Activated T-cell treated with anti-CD3 and anti-CD28 coated beads for 24 hours (primary cell): ENCODE results near the gene APCDD1.

Experiments
- DNase-seq: peaks from one replicate; pipeline ENCODE4 v3.0.0-alpha.2; 2020; ENCODE audit warnings: low read depth

APCDD1 gene

DNA sequence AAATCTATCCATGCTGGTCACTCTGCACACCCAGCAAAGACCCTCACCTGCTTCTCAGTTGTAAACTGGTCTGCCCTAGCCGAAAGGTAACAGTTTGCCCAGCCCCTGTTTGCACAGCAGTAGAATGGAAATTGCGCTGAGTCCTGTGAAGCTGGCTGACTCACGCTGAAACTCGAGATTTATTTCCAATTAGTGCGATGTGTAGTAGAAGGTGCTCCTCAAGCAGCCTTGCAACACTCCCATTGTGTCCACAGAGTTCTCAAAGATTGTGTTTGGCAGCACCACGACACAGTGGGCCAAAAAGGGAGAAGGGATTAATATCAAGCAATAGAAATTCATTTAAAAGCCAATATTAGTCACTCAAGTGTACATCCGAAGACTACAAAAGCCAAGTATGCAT lies 21.7 kb upstream of the APCDD1 start:
- no peak for DNase-seq

DNA sequence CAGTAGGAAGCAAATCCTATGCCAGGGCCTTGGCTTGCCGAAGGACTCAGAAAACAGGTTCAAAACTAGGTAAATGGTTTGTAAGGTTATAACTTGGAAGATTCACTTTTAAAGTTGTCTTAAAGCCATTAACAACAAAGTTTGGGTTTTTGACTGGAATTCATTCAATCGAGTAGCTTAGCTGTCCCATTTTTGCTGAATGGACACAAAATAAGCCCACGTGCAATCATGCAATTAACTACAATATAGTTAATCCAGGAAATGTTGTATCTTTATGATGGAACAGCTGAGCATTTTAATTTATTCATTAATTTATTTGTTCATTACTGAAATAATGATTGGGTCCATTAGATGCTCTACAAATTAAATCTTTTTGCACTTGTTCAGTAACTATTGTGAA lies 18.3 kb upstream of the APCDD1 start:
- no peak for DNase-seq

DNA sequence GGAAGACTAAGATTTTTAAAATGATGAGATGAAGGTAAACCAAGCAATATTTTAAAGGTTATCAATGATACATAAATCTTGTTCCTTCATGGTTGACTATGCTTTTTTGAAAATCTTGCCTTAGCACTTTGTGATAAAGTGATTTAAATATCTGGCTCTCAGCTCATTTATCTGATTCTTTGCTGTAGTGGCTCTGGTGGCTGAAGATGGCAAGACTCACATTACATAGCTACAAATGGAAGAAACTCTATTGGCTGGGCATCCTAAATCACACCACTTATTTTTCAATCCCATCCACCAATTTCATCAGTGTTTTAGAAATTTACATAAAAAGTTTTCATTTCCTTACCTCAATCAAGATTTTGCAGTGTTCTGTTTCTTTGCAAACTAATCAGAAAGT lies 16.6 kb upstream of the APCDD1 start:
- DNase-seq: no peak

DNA sequence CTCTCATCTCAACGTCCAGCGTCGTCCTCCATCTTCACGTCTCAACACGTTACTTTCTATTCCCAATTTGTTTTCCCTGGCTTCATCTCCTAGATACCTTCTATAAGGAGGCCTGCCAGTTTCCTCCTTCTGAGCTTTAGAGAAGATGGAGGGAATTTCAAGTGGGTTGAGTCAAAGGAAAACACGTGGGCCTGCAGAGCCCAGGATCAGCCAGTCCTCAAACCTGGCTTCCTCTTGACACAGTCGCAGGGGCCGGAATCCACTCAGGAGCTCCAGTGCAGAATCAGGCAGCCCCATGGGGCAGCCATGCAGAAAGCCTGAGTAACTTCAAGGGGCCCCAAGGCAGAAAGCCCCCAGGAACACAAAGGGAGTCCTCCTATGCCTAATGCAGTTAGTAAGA lies 14.5 kb upstream of the APCDD1 start:
- DNase-seq: no peak

DNA sequence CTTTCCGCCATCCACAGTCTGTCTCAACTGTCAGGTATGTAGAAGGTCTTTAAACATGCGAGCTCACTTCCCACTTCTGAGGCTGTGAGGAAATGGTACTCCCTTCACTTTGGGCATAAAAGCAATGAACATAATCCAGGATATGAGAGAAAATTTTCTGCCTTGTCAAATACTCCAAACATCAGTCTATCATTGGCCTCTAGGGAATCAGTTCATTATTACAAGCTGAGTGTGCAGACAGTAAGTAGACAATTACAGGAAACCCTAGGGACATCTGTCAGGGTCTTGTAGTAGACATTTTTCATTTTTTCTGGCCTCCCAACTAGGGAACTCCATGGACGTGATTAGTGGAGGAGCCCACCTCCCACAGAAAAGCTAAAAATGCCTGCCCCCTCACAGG lies 13.6 kb upstream of the APCDD1 start:
- no peak for DNase-seq

DNA sequence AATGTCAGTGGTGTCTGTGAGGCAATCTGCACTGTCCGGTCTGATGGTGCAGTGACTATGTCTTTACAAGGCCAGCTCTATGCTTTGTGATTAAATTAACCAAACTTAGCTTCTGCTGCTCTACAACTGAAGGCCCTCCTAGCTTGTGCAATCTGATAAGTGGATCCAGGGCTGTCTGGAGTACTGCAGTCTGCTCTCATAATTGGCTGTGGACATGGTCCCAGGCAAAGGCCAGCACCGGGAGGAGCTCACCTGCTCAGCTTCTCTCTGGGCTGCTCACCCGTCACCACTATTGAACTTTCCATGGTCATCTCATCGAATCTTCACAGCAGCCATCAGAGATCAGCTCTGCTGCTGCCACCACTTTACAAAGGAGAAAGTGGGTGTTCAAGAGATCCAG lies 13.0 kb upstream of the APCDD1 start:
- no peak for DNase-seq

DNA sequence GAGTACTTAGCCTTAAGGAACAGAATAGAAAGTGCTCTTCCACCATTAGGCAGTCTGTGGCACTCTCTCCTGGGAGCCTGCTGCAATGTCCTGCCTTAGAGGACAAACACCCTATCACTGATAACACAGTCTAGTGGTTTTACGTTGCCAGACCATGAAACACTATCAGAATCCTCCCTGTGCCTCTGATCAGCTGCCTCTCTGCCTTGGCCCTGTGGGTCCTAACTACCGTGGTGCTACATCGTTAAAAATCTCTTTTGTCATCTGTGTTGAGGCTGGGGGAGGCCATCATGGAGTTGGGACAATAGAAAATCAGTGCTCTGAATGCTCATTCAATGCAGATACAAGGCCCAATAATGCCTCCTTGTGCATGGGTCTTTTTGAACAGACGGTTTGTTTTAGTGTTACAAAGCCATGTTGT lies 11.9 kb upstream of the APCDD1 start:
- DNase-seq: no peak

DNA sequence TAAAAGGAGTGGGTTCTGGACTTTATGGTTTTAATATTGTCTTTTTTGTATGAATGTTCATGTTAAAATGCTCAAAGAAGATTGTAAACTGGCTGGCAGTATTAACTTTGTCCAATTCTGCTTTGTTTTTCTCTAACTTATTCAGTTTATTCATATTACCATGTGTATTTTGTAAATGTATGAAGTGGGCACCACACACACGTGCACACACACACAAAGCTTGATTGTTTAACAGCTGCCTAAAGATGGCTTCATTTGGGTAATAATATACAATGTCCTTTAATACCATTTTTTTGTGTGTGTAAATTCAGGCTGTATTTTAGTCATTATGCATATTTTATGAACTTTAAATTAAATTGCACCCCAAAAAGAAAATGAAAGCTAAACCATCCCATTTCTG lies 11.4 kb upstream of the APCDD1 start:
- DNase-seq: no peak

DNA sequence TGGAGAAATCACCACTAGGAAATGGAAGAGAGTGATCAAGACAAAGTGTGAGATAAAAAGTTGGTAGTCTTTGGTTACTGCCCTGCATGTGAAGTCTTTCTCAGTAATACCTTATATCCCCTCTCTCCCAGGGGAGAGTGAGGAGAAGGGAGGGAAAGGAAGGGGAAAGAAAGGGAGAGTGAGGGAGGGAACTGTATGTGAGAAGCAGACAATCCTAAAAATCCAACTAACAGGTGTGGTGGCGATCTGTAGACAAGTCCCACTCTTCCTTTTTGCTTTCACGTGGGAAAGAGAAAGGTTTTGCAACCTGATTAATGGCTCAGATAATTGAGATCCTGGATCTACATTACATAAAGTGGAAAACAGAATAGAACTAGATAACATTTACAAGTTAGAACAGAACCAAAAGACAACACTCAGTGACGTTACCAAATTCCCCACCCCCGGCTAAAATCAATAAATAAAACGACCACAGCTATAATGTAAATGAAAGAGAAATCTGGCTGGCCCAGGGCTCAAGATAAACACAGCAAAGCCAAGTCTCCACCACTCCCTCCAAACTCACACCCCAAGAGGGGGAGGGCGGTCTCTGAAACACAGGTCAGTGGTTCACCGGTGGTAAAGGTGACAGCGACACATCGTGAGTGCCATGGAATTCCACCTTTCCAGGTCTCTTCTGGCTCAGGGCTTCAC lies 10.0 kb upstream of the APCDD1 start:
- no peak for DNase-seq

DNA sequence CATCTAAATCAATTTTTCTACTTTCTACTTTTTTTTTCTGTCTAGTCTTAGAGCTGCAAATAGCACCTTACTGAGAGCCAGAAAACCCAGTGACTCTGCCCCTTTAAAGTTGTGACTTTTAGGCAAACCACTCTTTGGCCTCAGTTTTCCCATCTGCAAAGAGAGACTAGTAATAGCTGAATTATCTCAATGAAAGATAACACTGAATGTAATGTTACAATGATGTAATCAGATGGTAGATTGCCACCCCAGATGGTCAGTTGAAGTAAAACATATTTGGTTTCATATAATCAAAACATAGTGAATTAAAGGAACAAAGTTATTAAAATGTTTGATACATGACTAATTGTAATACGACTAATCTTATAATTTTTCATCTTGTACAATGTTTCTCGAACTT lies 5.0 kb upstream of the APCDD1 start:
- DNase-seq: no peak

DNA sequence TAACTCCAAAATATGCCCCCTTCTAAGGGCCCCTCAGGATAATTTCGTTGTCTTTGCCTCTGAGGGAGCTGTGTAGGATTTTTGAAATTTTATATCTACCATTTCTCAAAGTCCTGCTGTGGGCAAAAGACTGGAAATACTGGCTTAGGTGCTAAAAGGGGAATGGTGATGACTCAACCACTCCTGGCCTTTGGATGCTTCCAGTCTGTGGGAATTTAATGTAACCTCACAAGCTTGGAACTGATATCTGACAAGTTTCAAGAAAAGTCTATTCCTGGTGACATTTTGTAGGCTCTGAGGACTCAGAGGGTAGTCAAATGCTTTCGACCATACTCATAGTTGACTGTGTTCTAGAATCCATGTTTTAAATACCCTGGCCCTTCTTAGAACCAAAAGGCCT lies 3.4 kb upstream of the APCDD1 start:
- no peak for DNase-seq

DNA sequence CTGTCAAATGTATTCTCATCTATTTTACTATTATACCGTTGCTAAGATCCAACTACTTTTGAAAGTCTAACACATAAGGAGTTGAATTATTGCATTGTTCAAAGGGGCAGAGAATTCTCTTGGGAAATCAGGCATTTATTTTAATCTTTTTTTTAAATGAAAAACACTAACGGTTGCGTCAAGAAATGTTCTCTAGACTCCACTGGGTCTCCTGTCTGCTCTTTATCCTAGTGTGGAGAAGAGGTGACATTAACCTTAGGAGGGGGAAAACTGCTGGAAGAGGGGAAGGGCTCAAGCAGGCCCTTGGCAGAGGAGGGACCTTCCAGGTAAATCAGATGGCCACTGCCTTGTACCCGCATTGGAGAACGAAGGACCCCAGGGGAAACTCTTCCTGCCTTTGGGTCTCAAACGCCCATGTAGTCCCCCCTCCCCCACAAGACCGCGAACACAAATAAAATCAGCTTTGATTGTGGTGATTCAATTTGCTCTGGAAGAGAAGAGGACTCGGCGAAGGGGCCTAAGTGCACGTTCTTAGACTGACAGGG lies 1.1 kb upstream of the APCDD1 start:
- no peak for DNase-seq

DNA sequence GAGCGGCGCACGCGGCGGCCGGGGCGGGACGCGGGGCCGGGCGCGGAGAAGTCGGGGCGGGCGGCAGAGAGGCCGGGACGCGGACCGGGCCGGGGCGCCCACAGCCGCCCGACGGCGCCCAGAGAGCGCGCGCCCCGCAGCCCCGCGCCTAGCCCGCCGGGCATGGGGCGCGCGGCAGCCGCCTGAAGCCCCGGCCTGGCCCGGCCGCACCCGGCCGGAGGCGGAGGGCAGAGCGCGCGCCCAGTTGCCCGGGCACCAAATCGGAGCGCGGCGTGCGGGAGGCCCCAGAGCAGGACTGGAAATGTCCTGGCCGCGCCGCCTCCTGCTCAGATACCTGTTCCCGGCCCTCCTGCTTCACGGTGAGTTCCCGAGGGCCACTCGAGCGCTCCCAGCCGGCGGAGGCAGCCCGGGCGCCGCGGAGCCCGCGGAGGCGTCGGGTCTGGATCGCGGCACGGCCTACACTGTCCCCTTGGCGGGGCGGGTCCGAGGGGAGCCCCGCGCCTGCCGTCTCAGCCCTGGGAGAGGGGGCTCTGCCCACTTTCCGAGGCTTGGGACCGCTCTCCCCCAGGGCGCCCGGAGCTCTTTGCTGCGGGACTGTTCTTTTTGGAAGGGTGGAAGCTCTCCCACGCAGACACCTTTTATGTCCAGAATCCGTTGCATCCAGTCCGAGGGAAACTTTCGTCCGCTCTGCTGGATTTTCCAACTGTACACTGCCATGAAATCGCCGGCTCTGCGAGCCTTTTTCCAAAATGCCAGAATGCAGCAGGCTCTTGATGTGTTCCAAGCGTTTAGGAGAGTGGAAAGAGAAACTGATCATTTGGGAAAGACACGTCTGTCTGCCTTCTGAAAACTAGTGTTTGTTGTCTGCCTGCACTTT lies 484 bp downstream of the APCDD1 start:
- no peak for DNase-seq

DNA sequence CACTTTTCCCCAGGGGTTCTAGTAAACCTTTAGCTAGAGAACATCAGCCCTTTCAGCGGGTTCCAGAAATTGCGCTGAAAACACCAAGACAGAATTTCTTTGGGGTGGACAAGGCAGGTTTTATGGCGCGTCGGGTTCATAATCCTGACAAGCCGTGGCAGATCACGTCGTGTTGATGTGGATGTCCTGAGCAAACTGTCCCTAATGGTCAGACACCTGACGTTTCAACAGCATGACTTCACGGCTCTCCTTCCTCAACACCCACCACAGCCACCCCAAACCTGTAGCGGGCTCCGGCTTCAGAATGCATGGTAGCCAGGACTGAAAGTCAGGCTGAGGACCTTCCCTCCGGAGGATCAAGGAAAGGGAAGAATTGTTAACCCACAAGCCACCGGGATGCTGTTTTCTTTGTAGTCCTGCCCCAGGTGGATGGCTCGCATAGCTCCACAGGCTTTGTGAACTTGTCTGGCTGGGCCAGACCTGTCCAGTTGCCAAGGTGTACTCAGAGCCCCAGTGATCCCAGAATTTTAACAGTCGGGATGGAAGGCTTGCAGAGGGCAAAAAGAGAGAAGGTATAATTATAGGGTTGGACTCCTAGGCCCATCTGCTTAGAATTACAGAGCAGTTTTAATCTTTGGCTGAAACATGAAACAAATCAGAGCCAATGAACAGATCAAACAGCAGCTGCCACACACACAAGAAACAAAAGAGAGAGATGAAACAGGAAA lies 1.5 kb downstream of the APCDD1 start:
- no peak for DNase-seq

DNA sequence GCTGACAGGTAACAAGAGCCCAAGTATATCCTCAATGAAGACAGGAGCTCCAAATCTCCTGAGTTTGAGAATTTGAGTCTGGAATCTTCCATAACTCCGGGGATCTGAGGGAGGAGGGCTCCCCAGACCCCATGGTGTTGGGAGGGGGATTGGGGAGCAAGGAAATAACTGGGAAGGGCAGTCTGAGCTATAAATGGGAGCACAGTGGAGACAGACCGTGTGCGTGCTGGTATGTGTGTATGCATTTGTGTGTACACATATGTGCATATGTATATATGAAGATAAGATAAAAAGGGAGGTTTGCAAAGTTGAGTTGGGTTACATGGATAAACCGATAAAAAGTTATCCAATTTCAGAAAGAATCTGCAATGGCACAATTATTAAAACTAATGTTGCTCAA lies 2.3 kb downstream of the APCDD1 start:
- no peak for DNase-seq

DNA sequence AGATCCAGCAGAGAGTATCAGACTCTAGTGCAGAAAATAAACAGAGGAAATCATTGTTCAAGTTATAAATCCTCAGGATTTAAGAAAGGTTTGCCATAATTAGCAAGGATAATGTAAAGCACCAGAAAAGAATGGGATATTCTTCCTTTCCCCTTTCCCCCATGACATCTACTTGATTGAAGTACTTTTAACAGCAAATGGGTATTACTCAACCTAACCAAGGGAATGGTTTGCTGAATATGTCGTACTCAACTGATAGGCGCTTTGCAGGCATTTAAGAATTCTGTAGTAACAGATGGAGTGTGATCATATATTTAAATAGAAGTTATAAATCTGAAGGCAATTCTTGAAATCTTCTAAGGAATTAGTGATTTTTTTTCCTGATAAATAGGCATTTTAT lies 2.7 kb downstream of the APCDD1 start:
- DNase-seq: no peak

DNA sequence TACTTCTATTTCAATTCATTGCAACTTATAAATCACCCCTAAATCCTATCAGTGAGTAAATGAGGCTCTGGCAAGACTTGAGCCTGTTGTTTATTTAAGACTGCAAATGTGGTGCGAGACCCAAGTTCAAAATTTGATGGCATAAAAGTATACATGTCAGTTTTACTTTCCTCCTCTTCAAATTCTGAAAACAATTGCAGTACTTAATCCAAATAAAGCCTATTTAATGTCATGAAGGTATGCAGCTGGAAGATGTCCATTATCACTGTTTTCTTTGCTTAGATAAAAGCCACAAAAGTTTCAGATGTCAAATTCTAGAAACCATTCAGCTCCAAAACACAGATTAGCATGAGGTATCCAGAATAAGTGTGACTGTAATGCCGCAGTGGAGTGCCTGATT lies 3.3 kb downstream of the APCDD1 start:
- DNase-seq: no peak

DNA sequence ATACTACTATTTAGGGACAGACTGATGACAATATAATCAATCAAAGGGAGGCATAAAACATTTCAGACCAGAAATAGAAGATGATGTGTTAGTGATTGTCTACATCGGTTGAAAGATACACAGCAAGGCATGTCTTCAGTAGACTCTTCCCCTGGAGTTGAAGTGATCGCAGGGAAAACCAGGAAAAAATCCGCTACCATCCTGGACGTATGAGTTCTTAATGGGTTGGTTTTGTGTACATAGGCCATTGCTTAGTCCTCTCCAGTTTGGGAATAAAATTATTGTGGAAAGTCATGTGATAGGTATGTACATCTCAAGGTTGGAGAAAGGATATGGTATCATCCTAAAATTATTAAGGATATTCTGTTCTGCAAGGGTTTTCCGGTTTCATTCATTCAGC lies 4.3 kb downstream of the APCDD1 start:
- no peak for DNase-seq

DNA sequence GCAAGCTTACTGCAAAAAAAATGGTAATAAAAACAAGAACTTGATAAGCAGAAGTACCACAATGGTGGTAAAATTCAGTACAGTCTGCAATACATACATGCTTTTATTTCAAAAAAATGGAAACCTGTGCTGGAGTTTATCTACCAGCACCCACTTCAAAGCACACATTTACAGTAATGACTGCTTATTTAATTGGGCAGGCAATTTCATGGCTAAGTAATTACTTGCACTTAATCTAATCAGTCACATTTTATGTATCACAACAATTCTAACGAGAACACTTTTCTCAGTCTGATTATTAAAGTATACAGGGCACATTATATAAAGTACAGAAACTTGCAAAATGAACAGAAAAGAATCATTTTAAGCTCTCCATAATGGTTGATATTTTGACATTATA lies 5.2 kb downstream of the APCDD1 start:
- DNase-seq: no peak

DNA sequence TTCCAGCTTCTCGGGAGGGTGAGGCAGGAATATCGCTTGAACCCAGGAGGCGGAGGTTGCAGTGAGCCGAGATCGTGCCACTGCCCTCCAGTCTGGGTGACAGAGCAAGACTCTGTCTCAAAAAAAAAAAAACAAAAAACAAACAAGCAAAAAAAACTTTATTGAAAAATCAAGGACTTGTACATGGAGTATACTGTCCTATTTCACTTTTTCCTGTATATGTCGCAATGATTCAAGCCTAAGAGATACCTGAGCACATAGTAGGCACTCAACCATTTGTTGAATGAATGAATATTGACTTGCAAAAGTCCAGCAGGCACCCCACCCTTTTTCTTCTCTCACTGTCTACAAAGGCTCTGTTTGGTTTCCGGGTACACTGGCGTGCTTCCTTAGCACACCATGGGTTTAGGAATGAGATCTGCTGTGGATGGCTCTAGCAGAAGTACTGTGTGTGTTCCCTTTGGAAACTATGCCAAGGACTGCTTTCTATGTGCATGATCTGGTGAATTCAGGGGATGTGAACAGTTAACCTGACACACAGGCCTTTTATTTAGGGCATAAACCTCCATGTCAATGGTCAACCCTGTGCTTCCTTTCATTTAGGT lies 6.1 kb downstream of the APCDD1 start:
- DNase-seq: no peak

DNA sequence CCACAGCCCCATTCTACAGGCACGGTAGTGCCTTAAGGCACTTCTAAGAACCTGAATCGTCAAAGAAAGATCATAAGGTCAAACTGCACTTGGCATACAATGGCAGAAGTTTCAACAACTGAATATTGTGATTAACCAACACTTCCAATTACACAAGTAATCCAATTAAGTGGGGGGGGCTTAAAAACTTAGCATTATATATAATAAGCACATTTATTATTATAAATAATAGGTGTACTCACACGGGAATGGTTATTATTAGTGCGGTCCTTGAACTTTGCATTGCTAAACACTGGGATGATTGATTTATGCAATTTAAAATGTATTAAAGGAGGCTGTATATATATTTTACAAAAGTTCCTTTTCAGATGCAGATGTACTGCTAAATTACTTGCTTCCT lies 7.6 kb downstream of the APCDD1 start:
- no peak for DNase-seq

DNA sequence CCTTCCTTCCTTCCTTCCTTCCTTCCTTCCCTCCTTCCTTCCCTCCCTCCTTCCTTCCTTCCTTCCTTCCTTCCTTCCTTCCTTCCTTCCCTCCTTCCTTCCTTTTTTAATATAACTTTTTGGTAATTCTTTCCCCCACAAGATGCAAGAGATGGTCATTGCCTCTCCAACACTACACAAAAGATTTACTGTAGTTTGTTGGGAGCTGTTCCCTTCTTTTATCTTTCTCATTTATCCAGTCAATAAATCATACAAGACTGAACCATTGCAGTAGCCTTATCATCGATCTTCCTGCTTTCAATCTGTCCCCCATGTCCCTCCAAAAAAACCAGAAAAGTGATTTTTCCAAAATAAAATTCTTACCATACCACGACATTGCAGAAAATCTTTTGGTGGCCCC lies 8.2 kb downstream of the APCDD1 start:
- no peak for DNase-seq
